MM.1S (cell line): Measurements from ENCODE around the gene EIF2S2.
"Not testable (repeated sequence)": the region's sequence is repeated elsewhere in the genome, so short reads cannot be mapped to it uniquely, and the experiment has no call there.

ENCODE experiments used
- DNase-seq: peaks from one replicate; pipeline ENCODE4 v3.0.0-alpha.2; 2015
- H2AFZ ChIP-seq: fragments of 300-600 bp; sonication (generic); 2 replicates; pipeline ENCODE4 v1.6.0; 2016; ENCODE audit warnings: antibody characterized with exemption, low read length
- H3F3A ChIP-seq: fragments of 300-600 bp; sonication (generic); 2 replicates; pipeline ENCODE4 v1.6.1; 2016; ENCODE audit warnings: mild to moderate bottlenecking, antibody characterized with exemption, low read length, moderate library complexity, mixed read lengths; ENCODE audit not compliant: insufficient read depth
- H3K27ac ChIP-seq: fragments of 300-600 bp; sonication (generic); 2 replicates; pipeline ENCODE4 v1.5.1; 2016; ENCODE audit warnings: mild to moderate bottlenecking, low read length
- H3K27me3 ChIP-seq: fragments of 300-600 bp; sonication (generic); replicated peaks from 2 replicates; pipeline ENCODE4 v1.6.0; 2016; ENCODE audit warnings: low read length; ENCODE audit not compliant: insufficient read depth
- H3K36me3 ChIP-seq: fragments of 300-600 bp; sonication (generic); replicated peaks from 2 replicates; pipeline ENCODE4 v1.6.1; 2016; ENCODE audit warnings: mild to moderate bottlenecking, low read length, mixed read lengths; ENCODE audit not compliant: insufficient read depth
- H3K4me1 ChIP-seq: fragments of 300-600 bp; sonication (generic); 2 replicates; pipeline ENCODE4 v1.6.1; 2016; ENCODE audit warnings: low read length, mixed read lengths
- H3K4me2 ChIP-seq: fragments of 300-600 bp; sonication (generic); 2 replicates; pipeline ENCODE4 v1.6.0; 2016; ENCODE audit warnings: low read depth, low read length
- H3K4me3 ChIP-seq: fragments of 300-600 bp; sonication (generic); 2 replicates; pipeline ENCODE4 v1.5.1; 2016; ENCODE audit warnings: low read length, mixed read lengths
- H3K79me2 ChIP-seq: fragments of 300-600 bp; sonication (generic); 2 replicates; pipeline ENCODE4 v1.6.1; 2016; ENCODE audit warnings: mixed run types, low read length, mixed read lengths
- H3K9ac ChIP-seq: fragments of 300-600 bp; sonication (generic); 2 replicates; pipeline ENCODE4 v1.6.1; 2016; ENCODE audit warnings: low read length, mixed read lengths
- H3K9me2 ChIP-seq: fragments of 300-600 bp; sonication (generic); replicated peaks from 2 replicates; pipeline ENCODE4 v1.6.1; 2016; ENCODE audit warnings: mild to moderate bottlenecking, low read length, mixed read lengths; ENCODE audit not compliant: insufficient read depth
- H3K9me3 ChIP-seq: fragments of 300-600 bp; sonication (generic); replicated peaks from 2 replicates; pipeline ENCODE4 v1.6.1; 2016; ENCODE audit warnings: mild to moderate bottlenecking, low read length, mixed read lengths; ENCODE audit not compliant: insufficient read depth
- H4K20me1 ChIP-seq: fragments of 300-600 bp; sonication (generic); 2 replicates; pipeline ENCODE4 v1.6.1; 2016; ENCODE audit warnings: mild to moderate bottlenecking, low read length, moderate library complexity, mixed read lengths; ENCODE audit not compliant: insufficient read depth
- CTCF ChIP-seq: fragments of 300-600 bp; sonication (generic); IDR thresholded peaks from 2 replicates; pipeline ENCODE4 v1.5.1; 2016; ENCODE audit warnings: antibody characterized with exemption, low read length, mixed read lengths
- EZH2 ChIP-seq: fragments of 300-600 bp; sonication (generic); optimal IDR thresholded peaks from 2 replicates; pipeline ENCODE3; 2017; ENCODE audit warnings: low read depth, mild to moderate bottlenecking, antibody characterized with exemption, low read length, mixed read lengths
- EZH2phosphoT487 ChIP-seq: fragments of 300-600 bp; sonication (generic); IDR thresholded peaks from 2 replicates; pipeline ENCODE4 v1.6.1; 2018; ENCODE audit warnings: antibody characterized with exemption, low read length

Gene EIF2S2

GRCh38 chr20:34111702-34112599 is at the start of gene EIF2S2:
Gene EIF2S2 (minus strand): TSS chr20:34112243. CDS start chr20:34112110, 133 bp downstream.
- no peaks in the 10 kb centered on the region for H3K9me2 ChIP-seq
- no peaks in the 10 kb centered on the region for H3K9me3 ChIP-seq
- TF ChIP-seq CTCF (no peak), EZH2phosphoT487 (no peak), EZH2 (no peak)
- H3F3A ChIP-seq, result peaks cover 13% of the 10 kb centered on the region
- peak within 1 kb of the TSS; percentile 99 for H3K4me3 ChIP-seq
- peak within 1 kb of the TSS; percentile 97 for H3K4me2 ChIP-seq
- H2AFZ ChIP-seq, result peak within 1 kb of the TSS; percentile 95
- peaks cover 51% of the 10 kb centered on the region for H3K79me2 ChIP-seq
- H4K20me1 ChIP-seq, result peaks cover 32% of the 10 kb centered on the region
- H3K27me3 ChIP-seq, result no peaks in the 10 kb centered on the region
- H3K9ac ChIP-seq, result peak within 1 kb of the TSS; percentile 95
- H3K4me1 ChIP-seq, result peaks cover 20% of the 10 kb centered on the region
- 0 out of 2 replicates have a peak, but pooled peaks cover 11% of the 10 kb centered on the region for H3K36me3 ChIP-seq
- peak; percentile 99 for DNase-seq
- H3K27ac ChIP-seq, result peak within 1 kb of the TSS; percentile 89

GRCh38 chr20:34157697-34158096 is 45.7 kb upstream of the EIF2S2 start:
- H4K20me1 ChIP-seq, H3K4me1 ChIP-seq, H3K27ac ChIP-seq, H3K9me2 ChIP-seq, H3K4me2 ChIP-seq, H3F3A ChIP-seq, DNase-seq, H3K36me3 ChIP-seq, H3K4me3 ChIP-seq, H3K9ac ChIP-seq, H3K9me3 ChIP-seq, H3K27me3 ChIP-seq, H2AFZ ChIP-seq, H3K79me2 ChIP-seq: not testable (repeated sequence)

GRCh38 chr20:34155836-34156235 is 43.8 kb upstream of the EIF2S2 start:
- no peak overlapping the region for H3K9ac ChIP-seq
- no peak overlapping the region for H2AFZ ChIP-seq
- no peaks in the 10 kb centered on the region for H3K4me1 ChIP-seq
- H3K9me2 ChIP-seq, result no peaks in the 10 kb centered on the region
- no peak overlapping the region for H3K4me3 ChIP-seq
- no peaks in the 10 kb centered on the region for H3F3A ChIP-seq
- DNase-seq, result no peak
- H3K27me3 ChIP-seq, result no peaks in the 10 kb centered on the region
- TF ChIP-seq EZH2phosphoT487, result no peak
- no peak for TF ChIP-seq CTCF
- no peak for TF ChIP-seq EZH2
- H3K4me2 ChIP-seq, result no peak overlapping the region
- no peaks in the 10 kb centered on the region for H3K9me3 ChIP-seq
- no peaks in the 10 kb centered on the region for H4K20me1 ChIP-seq
- H3K27ac ChIP-seq, result no peak overlapping the region
- no peaks in the 10 kb centered on the region for H3K79me2 ChIP-seq
- no peaks in the 10 kb centered on the region for H3K36me3 ChIP-seq

GRCh38 chr20:34153169-34153568 is 41.1 kb upstream of the EIF2S2 start:
- H2AFZ ChIP-seq, result not testable (repeated sequence)

GRCh38 chr20:34152073-34152472 is 40.0 kb upstream of the EIF2S2 start:
- H2AFZ ChIP-seq, H3K4me2 ChIP-seq, H4K20me1 ChIP-seq, H3K9ac ChIP-seq, H3K9me3 ChIP-seq, H3K79me2 ChIP-seq, H3K27ac ChIP-seq, H3K4me3 ChIP-seq, H3K27me3 ChIP-seq, H3K9me2 ChIP-seq, H3K36me3 ChIP-seq, H3F3A ChIP-seq, H3K4me1 ChIP-seq, DNase-seq: not testable (repeated sequence)

More at GRCh38 chr20:34153169-34153568, 41.1 kb upstream of the EIF2S2 start:
- not testable (repeated sequence) for H3K27ac ChIP-seq, H3K4me3 ChIP-seq, H3F3A ChIP-seq, DNase-seq, H3K9me3 ChIP-seq, H3K79me2 ChIP-seq, H4K20me1 ChIP-seq, H3K4me2 ChIP-seq, H3K9ac ChIP-seq, H3K4me1 ChIP-seq, H3K36me3 ChIP-seq, H3K27me3 ChIP-seq, H3K9me2 ChIP-seq
